SK-N-SH (cell line): Measurements from ENCODE around the gene ATF7IP2. TPM values are rescaled to one million over a fixed set of nuclear protein-coding genes. Genes with fewer than 3 reads are reported as not detected.

Experiments
- CTCF ChIA-PET: fragments of 300-600, 350-600 bp; formaldehyde crosslinking; extraction: SDS; loops from one replicate; lab custom pipeline; 2021; lab: Yijun Ruan, JAX
- POLR2A ChIA-PET: fragments of 350-600 bp; sonication (Branson Sonifier 250); formaldehyde crosslinking; extraction: SDS; loops from one replicate; lab custom pipeline; 2020; ENCODE audit warnings: antibody characterized with exemption, inconsistent platforms; lab: Yijun Ruan, JAX
- DNase-seq: peaks from one replicate; pipeline ENCODE4 v3.0.0; 2012
- H2AFZ ChIP-seq: fragments of 200-600 bp; sonication (generic); 2 replicates; pipeline ENCODE4 v1.8.1; 2016; ENCODE audit warnings: antibody characterized with exemption, mild to moderate bottlenecking, low read depth
- H3F3A ChIP-seq: fragments of 200-600 bp; sonication (generic); replicated peaks from 2 replicates; pipeline ENCODE3; 2016; ENCODE audit warnings: antibody characterized with exemption, mild to moderate bottlenecking; ENCODE audit not compliant: insufficient read depth
- H3K27ac ChIP-seq, 2 experiments: fragments of 200-500 bp in 1 of 2; fragments of 200-600 bp in 1 of 2; sonication (Bioruptor generic) in 1 of 2; sonication (generic), shearing (Covaris generic) in 1 of 2; 2 replicates each; pipeline versions ENCODE4 v1.5.1 to v1.6.1; 2014 to 2016; ENCODE audit warnings: low read depth in 2 of 2, inconsistent platforms in 1 of 2, low read length in 1 of 2, mild to moderate bottlenecking in 1 of 2, mixed read lengths in 1 of 2
- H3K27me3 ChIP-seq: fragments of 200-600 bp; sonication (generic), shearing (Covaris generic); 2 replicates; pipeline ENCODE4 v1.6.1; 2016; ENCODE audit warnings: mixed run types; ENCODE audit not compliant: insufficient read depth
- H3K36me3 ChIP-seq, 2 experiments: fragments of 200-500 bp in 1 of 2; fragments of 200-600 bp in 1 of 2; sonication (Bioruptor generic) in 1 of 2; sonication (generic) in 1 of 2; replicated peaks in 1 of 2; 2 replicates each; pipeline versions ENCODE3 to v1.5.1; 2014 to 2016; ENCODE audit warnings: low read length in 1 of 2, mild to moderate bottlenecking in 1 of 2; ENCODE audit not compliant: insufficient read depth in 2 of 2, control insufficient read depth in 1 of 2
- H3K4me1 ChIP-seq, 2 experiments: fragments of 200-500 bp in 1 of 2; fragments of 200-600 bp in 1 of 2; sonication (Bioruptor generic) in 1 of 2; sonication (generic), shearing (Covaris generic) in 1 of 2; 2 replicates each; pipeline versions ENCODE4 v1.5.1 to v1.6.1; 2014 to 2016; ENCODE audit warnings: low read depth in 1 of 2, low read length in 1 of 2, mixed run types in 1 of 2; ENCODE audit not compliant: insufficient read depth in 2 of 2, control insufficient read depth in 1 of 2
- H3K4me2 ChIP-seq: fragments of 200-600 bp; sonication (generic), shearing (Covaris generic); 2 replicates; pipeline ENCODE4 v1.6.1; 2017; ENCODE audit warnings: mixed run types
- H3K4me3 ChIP-seq, 2 experiments: fragments of 200-500 bp in 1 of 2; fragments of 200-600 bp in 1 of 2; sonication (Bioruptor generic) in 1 of 2; sonication (generic), shearing (Covaris generic) in 1 of 2; 2 replicates each; pipeline versions ENCODE4 v1.5.1 to v1.8.1; 2014 to 2016; ENCODE audit warnings: low read depth in 2 of 2, inconsistent platforms in 1 of 2, low read length in 1 of 2, mild to moderate bottlenecking in 1 of 2, mixed read lengths in 1 of 2, moderate library complexity in 1 of 2
- H3K79me2 ChIP-seq: fragments of 200-600 bp; sonication (generic); 2 replicates; pipeline ENCODE4 v1.8.1; 2017; ENCODE audit warnings: mild to moderate bottlenecking; ENCODE audit not compliant: insufficient read depth
- H3K9ac ChIP-seq: fragments of 200-600 bp; sonication (generic); 2 replicates; pipeline ENCODE4 v1.6.1; 2017; ENCODE audit warnings: mixed run types
- H3K9me2 ChIP-seq: fragments of 200-600 bp; sonication (generic); 2 replicates; pipeline ENCODE4 v1.6.1; 2017; ENCODE audit warnings: mixed run types
- H3K9me3 ChIP-seq: fragments of 200-600 bp; sonication (generic); 2 replicates; pipeline ENCODE4 v1.6.1; 2017; ENCODE audit warnings: mixed run types, mild to moderate bottlenecking, moderate library complexity
- H4K20me1 ChIP-seq: fragments of 200-600 bp; sonication (generic); 2 replicates; pipeline ENCODE4 v1.6.1; 2017; ENCODE audit warnings: mild to moderate bottlenecking, mixed run types; ENCODE audit not compliant: insufficient read depth
- CTCF ChIP-seq: fragments of 200-600 bp; sonication (generic); IDR thresholded peaks from 2 replicates; pipeline ENCODE4 v1.6.1; 2017; ENCODE audit warnings: antibody characterized with exemption, mild to moderate bottlenecking, moderate library complexity
- FOSL2 ChIP-seq: IDR thresholded peaks from 2 replicates; pipeline ENCODE4 v1.4.0; 2012; ENCODE audit warnings: low read depth, mild to moderate bottlenecking, moderate library complexity, borderline replicate concordance
- FOXM1 ChIP-seq: IDR thresholded peaks from 2 replicates; pipeline ENCODE4 v1.4.0; 2012; ENCODE audit warnings: low read depth, mild to moderate bottlenecking
- GATA2 ChIP-seq: sonication (generic); formaldehyde crosslinking; IDR thresholded peaks from 2 replicates; pipeline ENCODE4 v1.5.0; 2020; ENCODE audit warnings: mild to moderate bottlenecking, missing genetic modification reagents
- JUND ChIP-seq: IDR thresholded peaks from 2 replicates; pipeline ENCODE4 v1.4.0; 2012
- POLR2AphosphoS5 ChIP-seq: IDR thresholded peaks from 2 replicates; pipeline ENCODE4 v1.6.1; 2012; ENCODE audit warnings: low read depth, low read length
- RAD21 ChIP-seq: IDR thresholded peaks from 2 replicates; pipeline ENCODE4 v1.6.1; 2012; ENCODE audit warnings: mild to moderate bottlenecking, low read length
- RCOR1 ChIP-seq: fragments of 150-350 bp; IDR thresholded peaks from 2 replicates; pipeline ENCODE4 v1.6.1; 2017; ENCODE audit warnings: antibody characterized with exemption, low read length
- REST ChIP-seq: IDR thresholded peaks from 2 replicates; pipeline ENCODE4 v1.6.1; 2012; ENCODE audit warnings: mild to moderate bottlenecking, low read depth, low read length, moderate library complexity
- SMC3 ChIP-seq: IDR thresholded peaks from 2 replicates; pipeline ENCODE4 v1.6.1; 2012; ENCODE audit warnings: low read depth, low read length, improper control_type of control experiment
- TAF1 ChIP-seq: IDR thresholded peaks from 2 replicates; pipeline ENCODE4 v1.6.1; 2012; ENCODE audit warnings: low read depth, mild to moderate bottlenecking, low read length, moderate library complexity, borderline replicate concordance
- USF1 ChIP-seq: IDR thresholded peaks from 2 replicates; pipeline ENCODE4 v1.4.0; 2012; ENCODE audit warnings: low read depth, borderline replicate concordance
- USF2 ChIP-seq: fragments of 150-350 bp; IDR thresholded peaks from 2 replicates; pipeline ENCODE4 v1.6.1; 2017; ENCODE audit warnings: antibody characterized with exemption, low read length, low read depth, borderline replicate concordance
- WGBS: methylation state at CpG from one replicate; pipeline ENCODE4 v1.1.6; 2017; ENCODE audit warnings: low lambda C conversion rate; 5-methylcytosine and 5-hydroxymethylcytosine counted together
- polyA plus RNA-seq, 3 experiments: library from polyadenylated mRNA; depleted of rRNA; stranded (reverse); fragments of >200 nt; gene quantifications; 2 replicates each; pipeline ENCODE4 v1.2.3, GENCODE V29; 2012

ATF7IP2 gene
- polyA plus RNA-seq, 1 of the 3 experiments (the other 2 are of a cell fraction), result 0.35 TPM

- no peak overlapping the region; a peak in 1 of 4 replicates for H3K4me3 ChIP-seq
- no peaks in the 10 kb centered on the region for H3K27me3 ChIP-seq
- H3K36me3 ChIP-seq, result no peaks in the 10 kb centered on the region
- no peaks in the 10 kb centered on the region for H3K79me2 ChIP-seq
- H3K9ac ChIP-seq, result no peak overlapping the region
- H3K9me3 ChIP-seq, result no peaks in the 10 kb centered on the region
- H3K27ac ChIP-seq, result no peak overlapping the region
- no peaks in the 10 kb centered on the region for H3F3A ChIP-seq
- H2AFZ ChIP-seq, result no peak overlapping the region
- ChIA-PET CTCF (interaction anchor here (0.6 to 16.7 kb wide), 20 partner anchors 9 to 579 kb away, joined by 3 to 305 read pairs (median 4); partner anchors contain the start of gene NUBP1), POLR2A (no interaction called here)
- H4K20me1 ChIP-seq, result no peaks in the 10 kb centered on the region
- H3K4me2 ChIP-seq, result no peak overlapping the region
- peak; percentile 75 for DNase-seq
- H3K9me2 ChIP-seq, result no peaks in the 10 kb centered on the region
- H3K4me1 ChIP-seq, result no peaks in the 10 kb centered on the region
- 36% methylated on average over 9 of the region's 9 CpGs for WGBS
- TF ChIP-seq SMC3, result peak; percentile 89
- TF ChIP-seq RAD21, result peak; percentile 88
- no peak for TF ChIP-seq FOSL2
- TF ChIP-seq CTCF, result peak; percentile 87
Observed at GRCh38 chr16:10521681-10522274, 135.9 kb downstream of the ATF7IP2 start.

DNA sequence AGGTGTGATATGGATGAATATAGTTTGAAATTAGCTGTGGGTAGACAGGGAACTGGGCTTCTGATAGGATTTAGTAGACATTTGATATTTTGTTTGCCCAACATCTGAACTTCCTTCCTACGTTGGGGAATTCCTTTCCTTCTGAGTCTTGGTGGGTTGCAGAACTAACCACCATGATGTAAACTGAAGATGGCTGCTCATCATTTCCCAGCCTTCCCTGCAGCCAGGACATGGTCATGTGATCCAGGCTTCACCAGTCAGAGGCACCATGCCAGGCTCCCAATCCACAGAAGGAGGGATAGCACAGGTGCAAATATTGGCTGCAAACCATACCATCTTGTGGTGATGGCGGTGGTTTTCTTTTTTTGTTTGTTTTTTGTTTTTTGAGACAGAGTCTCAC is 137.1 kb downstream of the ATF7IP2 start:
- no peaks in the 10 kb centered on the region for H3F3A ChIP-seq
- no peak overlapping the region for H3K4me2 ChIP-seq
- WGBS, result 77% methylated on average over 2 of the region's 2 CpGs
- H3K27me3 ChIP-seq, result no peaks in the 10 kb centered on the region
- no peaks in the 10 kb centered on the region for H3K79me2 ChIP-seq
- no peaks in the 10 kb centered on the region for H4K20me1 ChIP-seq
- no peaks in the 10 kb centered on the region for H3K9me3 ChIP-seq
- H3K9ac ChIP-seq, result no peak overlapping the region
- H3K9me2 ChIP-seq, result no peaks in the 10 kb centered on the region
- ChIA-PET CTCF (interaction anchor here (1.1 to 16.7 kb wide), 8 partner anchors 8 to 396 kb away, joined by 3 to 305 read pairs (median 6); partner anchors contain the start of gene NUBP1), POLR2A (no interaction called here)
- no peak overlapping the region for H3K27ac ChIP-seq
- no peaks in the 10 kb centered on the region for H3K4me1 ChIP-seq
- TF ChIP-seq POLR2AphosphoS5 (no peak), REST (no peak), RCOR1 (no peak), GATA2 (CRISPR knock-in tag) (no peak), JUND (no peak), USF2 (no peak), USF1 (0 out of 2 replicates have a peak, but pooled peaks have one; percentile 23), FOXM1 (no peak), TAF1 (no peak)
- DNase-seq, result no peak
- no peak overlapping the region for H3K4me3 ChIP-seq
- no peaks in the 10 kb centered on the region for H3K36me3 ChIP-seq
- no peak overlapping the region for H2AFZ ChIP-seq
